ENCODE results near the gene C6orf89.

GRCh38 chr6:36844232-36845170 is 41.3 kb upstream of the C6orf89 start:
- TF ChIP-seq CTCF (IDR thresholded peaks at IDR 0.05) (no peak), POLR2AphosphoS5 (IDR thresholded peaks at IDR 0.05) (no peak)
